SK-N-DZ (cell line): ENCODE results near the gene RASIP1.

Source experiments
- DNase-seq: peaks from one replicate; pipeline ENCODE4 v3.0.0-alpha.2; 2015; ENCODE audit warnings: low spot score

Gene RASIP1

DNA sequence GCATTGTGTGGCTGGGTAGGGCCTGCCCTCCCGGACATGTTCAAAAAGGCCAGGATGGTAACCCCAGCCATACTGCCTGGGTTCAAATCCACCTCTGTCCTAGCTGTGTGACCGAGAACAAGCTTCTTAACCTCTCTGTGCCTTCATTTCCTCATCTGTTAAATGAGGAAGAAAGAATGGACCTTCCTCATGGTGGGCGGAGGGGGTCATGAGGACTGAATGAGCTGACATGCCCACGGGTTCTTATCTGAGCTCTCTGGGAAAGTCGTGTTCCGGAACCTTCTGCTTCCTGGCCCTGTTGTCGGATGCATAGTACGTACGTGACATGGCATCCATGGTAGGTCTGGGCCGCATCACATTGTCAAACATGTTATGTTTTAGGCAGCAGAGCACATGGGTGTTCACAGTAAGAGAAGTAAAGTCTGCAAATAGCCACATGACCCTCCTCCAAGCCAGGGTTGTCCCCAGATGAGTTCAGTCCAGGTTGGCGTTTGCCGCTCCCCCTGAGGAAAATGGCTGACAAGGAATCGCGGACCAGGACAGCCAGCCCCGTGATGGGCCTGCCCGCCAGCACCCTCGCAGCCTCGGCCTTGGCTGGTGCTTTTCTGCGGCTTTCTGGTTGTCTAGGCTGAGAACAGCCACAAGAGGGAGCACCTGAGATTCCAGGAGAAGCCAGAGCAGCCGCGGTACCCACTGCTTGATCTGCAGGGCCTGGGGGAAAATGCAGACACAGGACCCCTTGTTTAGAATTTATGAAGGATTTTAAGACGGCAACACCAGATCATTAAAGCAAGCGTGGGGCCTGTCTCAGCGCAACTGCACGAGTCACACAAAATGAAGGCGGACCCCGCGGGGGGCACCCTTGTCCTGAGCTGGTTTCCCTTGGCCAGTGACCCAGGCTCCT, 65.2 kb downstream of the RASIP1 start:
- peak; percentile 78 for DNase-seq

GRCh38 chr19:48674216-48674809, 66.1 kb downstream of the RASIP1 start:
- no peak for DNase-seq

GRCh38 chr19:48673436-48674100, 66.8 kb downstream of the RASIP1 start:
- no peak for DNase-seq

DNA sequence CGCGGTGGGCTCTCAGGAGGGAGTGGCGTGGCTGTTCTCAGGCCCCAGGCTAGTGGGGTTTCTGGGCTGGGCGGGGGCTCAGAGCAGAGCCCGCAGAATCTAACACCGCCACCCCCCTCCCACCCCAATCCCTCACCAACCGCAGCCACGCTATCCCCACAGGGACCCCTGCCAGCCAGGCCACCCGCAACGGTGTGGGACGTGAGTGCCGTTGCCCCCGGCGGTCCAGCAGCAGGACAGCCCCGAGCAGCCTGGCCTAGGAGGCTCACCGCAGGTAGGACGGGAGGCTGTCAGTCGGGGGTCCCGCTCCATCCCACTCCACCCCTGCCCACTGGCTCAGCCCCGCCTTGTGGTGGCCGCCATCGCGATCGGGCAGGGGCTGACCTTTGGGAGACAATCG, 67.4 kb downstream of the RASIP1 start, which contains the start of gene NTN5:
NTN5 (minus strand) TSS at position 24 of the 400 bp plus-strand sequence. CDS start 2,031 bp downstream, outside the sequence.
- no peak for DNase-seq

- no peak for DNase-seq
Observed at GRCh38 chr19:48671446-48671995, 68.9 kb downstream of the RASIP1 start.

- DNase-seq = no peak
Observed at GRCh38 chr19:48670699-48671445, 69.5 kb downstream of the RASIP1 start.
